K562 (cell line): ENCODE measurements around the gene TEPSIN. TPM values are rescaled to one million over a fixed set of nuclear protein-coding genes. Genes with fewer than 3 reads are reported as not detected.
A peak's percentile ranks its signal among the peaks of the same experiment; 100 is the strongest.

Experiments used
- CBFB ChIP-seq: sonication (generic); formaldehyde crosslinking; IDR thresholded peaks from 2 replicates; pipeline ENCODE4 v1.4.0; 2020; ENCODE audit warnings: mild to moderate bottlenecking, missing genetic modification reagents
- CEBPG ChIP-seq, 3 experiments: fragments of 200-800 bp in 1 of 3; sonication (Bioruptor generic) in 1 of 3; sonication (generic) in 1 of 3; formaldehyde crosslinking in 1 of 3; IDR thresholded peaks in 2 of 3; conservative IDR thresholded peaks in 1 of 3; 2 replicates each; pipeline versions ENCODE4 v1.6.1 to v1.8.0; 2016 to 2022; ENCODE audit warnings: missing compliant biosample characterization in 2 of 3, missing genetic modification characterization in 2 of 3, mild to moderate bottlenecking in 1 of 3, missing genetic modification reagents in 1 of 3
- ETV1 ChIP-seq: fragments of 450-650 bp; conservative IDR thresholded peaks from 2 replicates; pipeline ENCODE4 v1.6.1; 2016; ENCODE audit warnings: missing genetic modification characterization, control low read depth, low read depth, missing compliant biosample characterization
- HDAC8 ChIP-seq: fragments of 450-650 bp; IDR thresholded peaks from 2 replicates; pipeline ENCODE4 v1.6.1; 2016; ENCODE audit warnings: mild to moderate bottlenecking, missing genetic modification characterization, moderate library complexity, missing compliant biosample characterization
- NR2C2 ChIP-seq, 2 experiments: fragments of 200-800 bp in 1 of 2; sonication (Bioruptor generic) in 1 of 2; sonication (generic) in 1 of 2; formaldehyde crosslinking in 1 of 2; IDR thresholded peaks; 2 replicates each; pipeline versions ENCODE4 v1.6.1 to v1.8.0; 2016 to 2022; ENCODE audit warnings: mild to moderate bottlenecking in 1 of 2, missing compliant biosample characterization in 1 of 2, missing genetic modification characterization in 1 of 2, missing genetic modification reagents in 1 of 2
- SAFB2 ChIP-seq: fragments of 200-400 bp; formaldehyde crosslinking; IDR thresholded peaks from 2 replicates; pipeline ENCODE4 v1.6.1; 2018; ENCODE audit warnings: borderline replicate concordance, low read length, low read depth, moderate library complexity; ENCODE audit not compliant: severe bottlenecking
- U2AF2 ChIP-seq: fragments of 200-400 bp; formaldehyde crosslinking; optimal IDR thresholded peaks from 2 replicates; pipeline ENCODE3; 2017; ENCODE audit warnings: low read depth, mild to moderate bottlenecking, low read length
- YY1 ChIP-seq, 3 experiments: IDR thresholded peaks; 2 replicates each; pipeline ENCODE4 v1.6.1; 2011; ENCODE audit warnings: low read length in 2 of 3, mild to moderate bottlenecking in 2 of 3, moderate library complexity in 2 of 3, borderline replicate concordance in 1 of 3, control low read depth in 1 of 3, low read depth in 1 of 3; ENCODE audit not compliant: insufficient read depth in 3 of 3, insufficient replicate concordance in 2 of 3, control insufficient read depth in 1 of 3, insufficient read length in 1 of 3; ENCODE audit errors: extremely low read depth in 1 of 3
- ZC3H8 ChIP-seq: fragments of 450-650 bp; IDR thresholded peaks from 2 replicates; pipeline ENCODE4 v1.6.1; 2017
- ZNF134 ChIP-seq: fragments of 250-450 bp; sonication (Bioruptor Pico); conservative IDR thresholded peaks from 2 replicates; pipeline ENCODE4 v1.4.0; 2020
- ZNF3 ChIP-seq: fragments of 250-450 bp; sonication (Bioruptor Pico); IDR thresholded peaks from 2 replicates; pipeline ENCODE4 v1.5.0; 2021; ENCODE audit warnings: mild to moderate bottlenecking, moderate library complexity
- ZNF707 ChIP-seq: fragments of 250-450 bp; sonication (Bioruptor Pico); conservative IDR thresholded peaks from 2 replicates; pipeline ENCODE4 v1.8.0; 2022; ENCODE audit warnings: inconsistent platforms, mild to moderate bottlenecking, moderate library complexity
- polyA plus RNA-seq, 8 experiments: library from polyadenylated mRNA; depleted of rRNA in 4 of 8; stranded (reverse) in 5 of 8; unstranded in 3 of 8; fragments of >200 nt; fragmentation: Nextera tagmentation in 2 of 8; fragmentation: Illumina TruSeq in 1 of 8; extraction: Ambion mirVana in 2 of 8; extraction: Trizol in 1 of 8; gene quantifications; 2 replicates each; pipeline versions ENCODE4 v1.2.1 to v1.2.3, GENCODE V29; 2011 to 2014; ENCODE audit warnings: inconsistent platforms in 1 of 8, missing spikeins in 1 of 8
- total RNA-seq, 7 experiments: library from RNA; depleted of rRNA in 6 of 7; stranded (reverse); fragments of >200 nt in 6 of 7; fragmentation: Illumina TruSeq in 2 of 7; extraction: Trizol in 2 of 7; gene quantifications; 2 replicates each; pipeline versions ENCODE4 v1.2.1 to v1.2.3, GENCODE V29; 2011 to 2021; ENCODE audit warnings: low replicate concordance in 1 of 7
- TF ChIP-seq, protein P1 (sequence below): IDR thresholded peaks from 2 replicates; pipeline ENCODE4 v1.6.1; 2012; ENCODE audit warnings: low read depth, low read length, improper control_type of control experiment, borderline replicate concordance
- TF ChIP-seq, protein P2 (sequence below): fragments of 250-450 bp; sonication (Bioruptor Pico); IDR thresholded peaks from 2 replicates; pipeline ENCODE4 v1.8.0; 2021; ENCODE audit warnings: moderate library complexity, mild to moderate bottlenecking, inconsistent platforms
- TF ChIP-seq, protein P3 (sequence below): sonication (generic); formaldehyde crosslinking; IDR thresholded peaks from 2 replicates; pipeline ENCODE4 v1.8.0; 2022; ENCODE audit warnings: mild to moderate bottlenecking, missing genetic modification reagents

Gene TEPSIN
- total and polyA plus RNA-seq, 9 of the 15 experiments (the other 6 are each of a cell fraction or from before 2014, with no cell fraction given): 0.80 to 29.8 (median 5.3) TPM

DNA sequence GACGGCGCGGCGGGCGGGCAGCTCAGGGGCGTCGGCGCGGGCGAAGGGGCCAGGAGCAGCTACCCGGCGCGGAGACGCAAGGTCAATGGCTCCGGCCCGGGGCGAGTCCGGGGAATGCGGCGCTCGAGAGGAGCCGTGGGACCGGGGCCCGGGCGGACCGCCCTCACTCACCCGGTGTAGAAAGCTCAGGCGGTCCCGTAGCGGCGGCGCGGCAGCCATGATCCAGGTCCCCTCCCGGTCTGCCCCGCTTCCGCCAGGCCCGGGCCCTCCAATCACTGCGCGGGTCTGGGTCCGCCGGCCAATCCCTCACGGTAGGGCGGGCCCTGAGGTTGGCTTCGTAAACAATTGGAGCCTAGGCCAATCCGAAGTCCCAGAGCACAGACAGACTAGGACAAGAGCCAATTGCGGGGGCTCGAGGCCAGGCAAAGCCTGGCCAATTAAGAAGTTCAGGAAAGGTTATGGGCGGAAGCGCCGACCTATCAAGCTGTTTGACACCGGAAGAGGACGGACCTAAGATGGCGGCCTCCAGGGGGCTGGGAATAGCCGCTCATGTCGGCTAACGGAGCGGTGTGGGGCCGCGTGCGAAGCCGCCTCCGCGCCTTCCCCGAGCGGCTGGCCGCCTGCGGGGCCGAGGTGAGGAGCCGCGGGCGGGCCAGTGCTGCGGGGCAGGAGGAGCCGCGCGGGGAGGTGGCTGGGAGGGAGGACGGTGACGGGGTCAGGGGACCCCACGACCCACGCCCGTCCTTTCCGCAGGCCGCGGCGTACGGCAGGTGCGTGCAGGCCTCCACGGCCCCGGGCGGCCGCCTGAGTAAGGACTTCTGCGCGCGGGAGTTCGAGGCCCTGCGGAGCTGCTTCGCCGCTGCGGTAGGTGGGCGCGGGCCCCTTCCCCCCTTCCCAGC lies at the start of gene TEPSIN, which contains the start of gene NDUFAF8 (continued):
- TF ChIP-seq ZNF707 (no peak), NR2C2 (CRISPR knock-in tag; IDR thresholded peaks at IDR 0.05) (no peak), NR2C2 (tag; IDR thresholded peaks at IDR 0.05) (peak; percentile 98), CEBPG (CRISPR knock-in tag; IDR thresholded peaks at IDR 0.05) (no peak), CEBPG (tag; conservative IDR thresholded peaks at IDR 0.05 in 1 of 2, IDR thresholded peaks at IDR 0.05 in 1 of 2) (no peak), SAFB2 (no peak), ETV1 (peak; percentile 59), CBFB (CRISPR knock-in tag) (no peak), ZNF3 (CRISPR knock-in tag) (no peak), ZC3H8 (no peak), HDAC8 (no peak), ZNF134 (CRISPR knock-in tag) (no peak), U2AF2 (no peak), YY1 (IDR thresholded peaks at IDR 0.05; ENCODE audit: borderline replicate concordance in 1 of 3, control insufficient read depth in 1 of 3, extremely low read depth in 1 of 3, insufficient read depth in 3 of 3, insufficient read length in 1 of 3, insufficient replicate concordance in 2 of 3, low read depth in 1 of 3, low read length in 2 of 3) (peak; percentile 89 to 95 (median 94))
- TF ChIP-seq, protein P1, sequence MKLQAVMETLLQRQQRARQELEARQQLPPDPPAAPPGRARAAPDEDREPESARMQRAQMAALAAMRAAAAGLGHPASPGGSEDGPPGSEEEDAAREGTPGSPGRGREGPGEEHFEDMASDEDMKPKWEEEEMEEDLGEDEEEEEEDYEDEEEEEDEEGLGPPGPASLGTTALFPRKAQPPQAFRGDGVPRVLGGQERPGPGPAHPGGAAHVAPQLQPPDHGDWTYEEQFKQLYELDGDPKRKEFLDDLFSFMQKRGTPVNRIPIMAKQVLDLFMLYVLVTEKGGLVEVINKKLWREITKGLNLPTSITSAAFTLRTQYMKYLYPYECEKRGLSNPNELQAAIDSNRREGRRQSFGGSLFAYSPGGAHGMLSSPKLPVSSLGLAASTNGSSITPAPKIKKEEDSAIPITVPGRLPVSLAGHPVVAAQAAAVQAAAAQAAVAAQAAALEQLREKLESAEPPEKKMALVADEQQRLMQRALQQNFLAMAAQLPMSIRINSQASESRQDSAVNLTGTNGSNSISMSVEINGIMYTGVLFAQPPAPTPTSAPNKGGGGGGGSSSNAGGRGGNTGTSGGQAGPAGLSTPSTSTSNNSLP: peak; percentile 85; the same call in 1 of the 2 replicates
- TF ChIP-seq, protein P2, sequence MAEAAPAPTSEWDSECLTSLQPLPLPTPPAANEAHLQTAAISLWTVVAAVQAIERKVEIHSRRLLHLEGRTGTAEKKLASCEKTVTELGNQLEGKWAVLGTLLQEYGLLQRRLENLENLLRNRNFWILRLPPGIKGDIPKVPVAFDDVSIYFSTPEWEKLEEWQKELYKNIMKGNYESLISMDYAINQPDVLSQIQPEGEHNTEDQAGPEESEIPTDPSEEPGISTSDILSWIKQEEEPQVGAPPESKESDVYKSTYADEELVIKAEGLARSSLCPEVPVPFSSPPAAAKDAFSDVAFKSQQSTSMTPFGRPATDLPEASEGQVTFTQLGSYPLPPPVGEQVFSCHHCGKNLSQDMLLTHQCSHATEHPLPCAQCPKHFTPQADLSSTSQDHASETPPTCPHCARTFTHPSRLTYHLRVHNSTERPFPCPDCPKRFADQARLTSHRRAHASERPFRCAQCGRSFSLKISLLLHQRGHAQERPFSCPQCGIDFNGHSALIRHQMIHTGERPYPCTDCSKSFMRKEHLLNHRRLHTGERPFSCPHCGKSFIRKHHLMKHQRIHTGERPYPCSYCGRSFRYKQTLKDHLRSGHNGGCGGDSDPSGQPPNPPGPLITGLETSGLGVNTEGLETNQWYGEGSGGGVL: no peak
- TF ChIP-seq, protein P3, sequence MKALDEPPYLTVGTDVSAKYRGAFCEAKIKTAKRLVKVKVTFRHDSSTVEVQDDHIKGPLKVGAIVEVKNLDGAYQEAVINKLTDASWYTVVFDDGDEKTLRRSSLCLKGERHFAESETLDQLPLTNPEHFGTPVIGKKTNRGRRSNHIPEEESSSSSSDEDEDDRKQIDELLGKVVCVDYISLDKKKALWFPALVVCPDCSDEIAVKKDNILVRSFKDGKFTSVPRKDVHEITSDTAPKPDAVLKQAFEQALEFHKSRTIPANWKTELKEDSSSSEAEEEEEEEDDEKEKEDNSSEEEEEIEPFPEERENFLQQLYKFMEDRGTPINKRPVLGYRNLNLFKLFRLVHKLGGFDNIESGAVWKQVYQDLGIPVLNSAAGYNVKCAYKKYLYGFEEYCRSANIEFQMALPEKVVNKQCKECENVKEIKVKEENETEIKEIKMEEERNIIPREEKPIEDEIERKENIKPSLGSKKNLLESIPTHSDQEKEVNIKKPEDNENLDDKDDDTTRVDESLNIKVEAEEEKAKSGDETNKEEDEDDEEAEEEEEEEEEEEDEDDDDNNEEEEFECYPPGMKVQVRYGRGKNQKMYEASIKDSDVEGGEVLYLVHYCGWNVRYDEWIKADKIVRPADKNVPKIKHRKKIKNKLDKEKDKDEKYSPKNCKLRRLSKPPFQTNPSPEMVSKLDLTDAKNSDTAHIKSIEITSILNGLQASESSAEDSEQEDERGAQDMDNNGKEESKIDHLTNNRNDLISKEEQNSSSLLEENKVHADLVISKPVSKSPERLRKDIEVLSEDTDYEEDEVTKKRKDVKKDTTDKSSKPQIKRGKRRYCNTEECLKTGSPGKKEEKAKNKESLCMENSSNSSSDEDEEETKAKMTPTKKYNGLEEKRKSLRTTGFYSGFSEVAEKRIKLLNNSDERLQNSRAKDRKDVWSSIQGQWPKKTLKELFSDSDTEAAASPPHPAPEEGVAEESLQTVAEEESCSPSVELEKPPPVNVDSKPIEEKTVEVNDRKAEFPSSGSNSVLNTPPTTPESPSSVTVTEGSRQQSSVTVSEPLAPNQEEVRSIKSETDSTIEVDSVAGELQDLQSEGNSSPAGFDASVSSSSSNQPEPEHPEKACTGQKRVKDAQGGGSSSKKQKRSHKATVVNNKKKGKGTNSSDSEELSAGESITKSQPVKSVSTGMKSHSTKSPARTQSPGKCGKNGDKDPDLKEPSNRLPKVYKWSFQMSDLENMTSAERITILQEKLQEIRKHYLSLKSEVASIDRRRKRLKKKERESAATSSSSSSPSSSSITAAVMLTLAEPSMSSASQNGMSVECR: no peak
